Mucosa of stomach (tissue), 1 donor: Measurements from ENCODE around the gene ETS1.
"Not testable (repeated sequence)": the region's sequence is repeated elsewhere in the genome, so short reads cannot be mapped to it uniquely, and the experiment has no call there.

Source experiments
- H3K27me3 ChIP-seq: one replicate; pipeline ENCODE4 v1.7.0; 2013; ENCODE audit warnings: mild to moderate bottlenecking, low read length; ENCODE audit not compliant: control insufficient read depth, insufficient read depth
- H3K36me3 ChIP-seq: one replicate; pipeline ENCODE4 v1.7.0; 2013; ENCODE audit warnings: low read length; ENCODE audit not compliant: control insufficient read depth, insufficient read depth
- H3K4me1 ChIP-seq: one replicate; pipeline ENCODE4 v1.7.0; 2013; ENCODE audit warnings: mild to moderate bottlenecking, low read length; ENCODE audit not compliant: control insufficient read depth, insufficient read depth
- H3K4me3 ChIP-seq: one replicate; pipeline ENCODE4 v1.7.0; 2013; ENCODE audit warnings: low read length
- H3K9ac ChIP-seq: one replicate; pipeline ENCODE4 v1.7.0; 2013; ENCODE audit warnings: mild to moderate bottlenecking, low read length, moderate library complexity
- H3K9me3 ChIP-seq: one replicate; pipeline ENCODE4 v1.7.0; 2013; ENCODE audit warnings: mild to moderate bottlenecking, low read length, moderate library complexity; ENCODE audit not compliant: control insufficient read depth
- donor health status: Pancreatic carcinoma.

Gene ETS1

GRCh38 chr11:128448981-128449713 is 138.2 kb downstream of the ETS1 start:
- H3K36me3 ChIP-seq: no peaks in the 10 kb centered on the region
- peaks cover 43% of the 10 kb centered on the region for H3K4me1 ChIP-seq
- peak overlapping the region; percentile 45 for H3K9ac ChIP-seq
- no peak overlapping the region for H3K4me3 ChIP-seq
- H3K27me3 ChIP-seq: no peaks in the 10 kb centered on the region
- H3K9me3 ChIP-seq: no peaks in the 10 kb centered on the region

- Histone ChIP-seq H3K4me1 (peaks cover 35% of the 10 kb centered on the region), H3K27me3 (no peaks in the 10 kb centered on the region), H3K9ac (peak overlapping the region; percentile 70), H3K4me3 (peak overlapping the region; percentile 5), H3K36me3 (no peaks in the 10 kb centered on the region), H3K9me3 (no peaks in the 10 kb centered on the region)
Observed at GRCh38 chr11:128448200-128448886, 139.0 kb downstream of the ETS1 start.

DNA sequence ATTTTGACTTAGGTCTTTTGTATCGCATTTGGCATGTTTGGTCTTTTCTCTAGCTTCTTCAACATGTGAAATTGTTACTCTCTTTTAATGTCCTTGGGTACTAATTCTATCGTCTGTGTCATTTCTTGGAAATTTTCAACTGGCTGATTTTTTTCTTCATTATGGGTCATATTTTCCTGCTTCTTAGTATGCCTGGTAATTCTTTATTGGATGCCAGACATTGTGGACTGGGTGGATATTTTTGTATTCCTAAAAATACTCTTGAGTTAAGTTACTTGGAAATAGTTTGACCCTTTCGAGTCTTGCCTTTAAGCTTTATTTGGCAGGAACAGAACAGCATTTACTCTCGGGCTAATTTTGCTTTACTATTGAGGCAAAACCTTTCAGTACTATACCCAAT is 140.1 kb downstream of the ETS1 start:
- Histone ChIP-seq H3K27me3 (no peaks in the 10 kb centered on the region), H3K9me3 (no peaks in the 10 kb centered on the region), H3K36me3 (no peaks in the 10 kb centered on the region), H3K4me1 (peaks cover 25% of the 10 kb centered on the region), H3K9ac (no peak overlapping the region), H3K4me3 (no peak overlapping the region)

GRCh38 chr11:128445921-128446320 is 141.4 kb downstream of the ETS1 start:
- H3K9me3 ChIP-seq, H3K4me3 ChIP-seq, H3K9ac ChIP-seq, H3K27me3 ChIP-seq, H3K36me3 ChIP-seq: not testable (repeated sequence)
- peaks cover 14% of the 10 kb centered on the region for H3K4me1 ChIP-seq

DNA sequence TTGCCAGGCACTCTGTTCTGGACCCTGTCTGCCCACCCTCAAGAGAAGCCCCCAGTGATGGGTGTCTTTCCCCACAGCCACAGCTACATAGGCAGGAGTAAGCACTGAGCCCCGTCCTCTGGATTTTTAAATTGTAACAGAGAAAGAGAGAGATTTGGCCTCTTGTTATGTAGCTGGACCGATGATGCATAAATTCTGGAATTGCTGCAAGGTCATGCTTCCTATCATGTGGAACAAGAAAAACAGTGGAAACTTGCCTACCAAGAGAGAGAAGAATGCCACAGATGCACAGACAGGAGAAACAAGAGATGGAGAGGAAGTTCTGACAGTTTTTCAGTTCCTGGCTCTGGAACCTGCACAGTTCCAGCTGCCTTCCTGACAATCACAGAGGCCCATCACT is 150.2 kb downstream of the ETS1 start:
- Histone ChIP-seq H3K4me3 (no peak overlapping the region), H3K4me1 (no peaks in the 10 kb centered on the region), H3K9me3 (no peaks in the 10 kb centered on the region), H3K27me3 (no peaks in the 10 kb centered on the region), H3K36me3 (no peaks in the 10 kb centered on the region), H3K9ac (no peak overlapping the region)

DNA sequence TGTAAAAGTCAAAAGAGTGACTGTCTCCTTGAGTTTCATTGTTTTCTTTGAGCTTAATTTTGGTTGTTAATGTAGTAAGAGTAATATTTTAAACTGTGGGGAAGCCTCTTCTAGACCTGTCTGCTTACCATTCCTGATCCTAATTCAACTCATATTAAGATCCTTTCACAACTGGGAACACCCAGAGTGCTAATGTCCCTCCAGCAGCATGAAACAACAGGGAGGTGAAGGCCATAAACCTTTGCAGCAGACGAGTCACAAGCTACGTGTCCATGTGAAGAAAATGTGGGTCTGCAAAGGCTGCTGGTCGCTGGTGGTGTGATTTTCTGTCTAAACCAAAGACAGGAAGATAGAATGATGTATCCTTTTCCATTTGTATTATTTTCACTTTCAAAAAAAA is 152.5 kb downstream of the ETS1 start:
- Histone ChIP-seq H3K9ac (no peak overlapping the region), H3K27me3 (no peaks in the 10 kb centered on the region), H3K36me3 (no peaks in the 10 kb centered on the region), H3K4me3 (no peak overlapping the region), H3K9me3 (no peaks in the 10 kb centered on the region), H3K4me1 (no peaks in the 10 kb centered on the region)

GRCh38 chr11:128434411-128434810 is 152.9 kb downstream of the ETS1 start:
- Histone ChIP-seq H3K36me3 (no peaks in the 10 kb centered on the region), H3K4me1 (no peaks in the 10 kb centered on the region), H3K4me3 (no peak overlapping the region), H3K9ac (no peak overlapping the region), H3K9me3 (no peaks in the 10 kb centered on the region), H3K27me3 (no peaks in the 10 kb centered on the region)

DNA sequence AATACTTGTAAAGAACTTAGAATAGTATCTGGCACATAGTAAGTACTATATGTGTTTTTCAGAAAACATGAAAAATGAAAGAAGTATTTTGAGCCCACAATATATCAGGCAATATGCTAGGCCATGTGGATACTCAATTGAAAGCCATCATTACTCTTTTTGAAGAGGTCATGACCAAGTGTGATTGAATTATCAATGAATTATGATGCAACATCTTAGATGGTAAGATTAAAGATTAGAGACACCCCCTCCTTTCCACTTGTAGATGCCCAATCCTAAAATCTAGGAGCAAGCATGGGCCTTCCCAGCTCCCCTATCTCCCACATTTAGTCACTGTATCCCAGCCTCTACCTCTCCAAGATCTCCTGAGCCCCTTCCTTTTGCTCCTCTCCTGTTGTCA is 154.4 kb downstream of the ETS1 start:
- H3K27me3 ChIP-seq: no peaks in the 10 kb centered on the region
- no peaks in the 10 kb centered on the region for H3K36me3 ChIP-seq
- no peaks in the 10 kb centered on the region for H3K9me3 ChIP-seq
- H3K4me1 ChIP-seq: no peaks in the 10 kb centered on the region
- no peak overlapping the region for H3K9ac ChIP-seq
- no peak overlapping the region for H3K4me3 ChIP-seq

- H3K27me3 ChIP-seq: no peaks in the 10 kb centered on the region
- no peak overlapping the region for H3K9ac ChIP-seq
- no peaks in the 10 kb centered on the region for H3K36me3 ChIP-seq
- H3K4me3 ChIP-seq: no peak overlapping the region
- no peaks in the 10 kb centered on the region for H3K4me1 ChIP-seq
- no peaks in the 10 kb centered on the region for H3K9me3 ChIP-seq
Observed at GRCh38 chr11:128431931-128432330, 155.4 kb downstream of the ETS1 start.

GRCh38 chr11:128428935-128429334 is 158.4 kb downstream of the ETS1 start:
- no peaks in the 10 kb centered on the region for H3K27me3 ChIP-seq
- H3K36me3 ChIP-seq: no peaks in the 10 kb centered on the region
- no peaks in the 10 kb centered on the region for H3K9me3 ChIP-seq
- no peak overlapping the region for H3K4me3 ChIP-seq
- peaks cover 19% of the 10 kb centered on the region for H3K4me1 ChIP-seq
- no peak overlapping the region for H3K9ac ChIP-seq

- H3K4me3 ChIP-seq: no peak overlapping the region
- peak overlapping the region; percentile 15 for H3K9ac ChIP-seq
- no peaks in the 10 kb centered on the region for H3K9me3 ChIP-seq
- H3K4me1 ChIP-seq: peaks cover 19% of the 10 kb centered on the region
- no peaks in the 10 kb centered on the region for H3K27me3 ChIP-seq
- H3K36me3 ChIP-seq: no peaks in the 10 kb centered on the region
Observed at GRCh38 chr11:128424851-128425285, 162.5 kb downstream of the ETS1 start.

- Histone ChIP-seq H3K9ac (peak overlapping the region; percentile 15), H3K9me3 (no peaks in the 10 kb centered on the region), H3K36me3 (no peaks in the 10 kb centered on the region), H3K4me1 (peaks cover 19% of the 10 kb centered on the region), H3K27me3 (no peaks in the 10 kb centered on the region), H3K4me3 (no peak overlapping the region)
Observed at GRCh38 chr11:128424271-128424711, 163.1 kb downstream of the ETS1 start.
